Measurements from ENCODE around the gene DOK5.

GRCh38 chr20:54534101-54534500 lies 58.7 kb downstream of the DOK5 start:
- no peak for TF ChIP-seq CTCF (IDR thresholded peaks at IDR 0.05)
- no peak for TF ChIP-seq EP300 (IDR thresholded peaks at IDR 0.05; ENCODE audit: low read depth)
- no peak for TF ChIP-seq POLR2A (IDR thresholded peaks at IDR 0.05)
